Left lung (tissue), 10 donors: Measurements from ENCODE around the gene DBN1. TPM values are rescaled to one million over a fixed set of nuclear protein-coding genes. Genes with fewer than 3 reads are reported as not detected.
A peak's percentile ranks its signal among the peaks of the same experiment; 100 is the strongest.

Experiments used
- ATAC-seq: fragments of 200-7000 bp; cut with Tn5 transposase; one replicate; pipeline ENCODE4 v1.9.1; 2020; ENCODE audit warnings: moderate library complexity
- DNase-seq, 4 donors: peaks; one replicate each; pipeline ENCODE4 v3.0.0-alpha.2; 2013 to 2020
- H3K27ac ChIP-seq, 2 donors: fragments of 200-600 bp; sonication (generic) in 1 of 2; one replicate each; pipeline versions ENCODE4 v1.5.0 to v1.8.0; 2020 to 2021
- H3K27me3 ChIP-seq, 2 donors: fragments of 200-600 bp; sonication (generic) in 1 of 2; one replicate each; pipeline versions ENCODE4 v1.5.0 to v1.8.0; 2020 to 2021
- H3K36me3 ChIP-seq, 2 donors: fragments of 200-600 bp; sonication (generic) in 1 of 2; one replicate each; pipeline versions ENCODE4 v1.5.0 to v1.8.0; 2020 to 2021
- H3K4me1 ChIP-seq, 2 donors: fragments of 200-600 bp; one replicate each; pipeline ENCODE4 v1.8.0; 2021
- H3K4me3 ChIP-seq, 2 donors: fragments of 200-600 bp; sonication (generic) in 1 of 2; one replicate each; pipeline versions ENCODE4 v1.5.0 to v1.8.0; 2020 to 2021; ENCODE audit warnings: mild to moderate bottlenecking in 1 of 2
- H3K9me3 ChIP-seq, 2 donors: fragments of 200-600 bp; sonication (generic) in 1 of 2; one replicate each; pipeline versions ENCODE4 v1.5.0 to v1.8.0; 2020 to 2021
- CTCF ChIP-seq, 2 donors: fragments of 200-600 bp; sonication (generic) in 1 of 2; IDR thresholded peaks; one replicate each; pipeline versions ENCODE4 v1.5.0 to v1.8.0; 2021; ENCODE audit warnings: antibody characterized with exemption in 2 of 2
- intact Hi-C, 2 donors: fragments of 100-400 bp; cut with DNase I; formaldehyde crosslinking; loops; one replicate each; pipeline versions ENCODE4 v1.11.2 to v1.14.2; 2022
- polyA plus RNA-seq, 6 donors: library from polyadenylated mRNA; unstranded; fragments of 120-200 nt; gene quantifications; one replicate each; pipeline ENCODE4 v1.2.1, GENCODE V29; 2013; ENCODE audit not compliant: insufficient read length in 6 of 6
- total RNA-seq, 2 donors: library from RNA; stranded (reverse); fragmentation: NEBNext Ultra II Directional; extraction: Animal tissue kit (Norgen Biotek cat#: 25700); gene quantifications; one replicate each; pipeline ENCODE4 v1.2.1, GENCODE V29; 2021
- donor health status: DM: no; HTN: yes; CAD: no.
- donor health status: DM: no; HTN: no; CAD: no.

Gene DBN1
- total and polyA plus RNA-seq, 8 donors: 43.2 to 207 (median 148) TPM

DNA sequence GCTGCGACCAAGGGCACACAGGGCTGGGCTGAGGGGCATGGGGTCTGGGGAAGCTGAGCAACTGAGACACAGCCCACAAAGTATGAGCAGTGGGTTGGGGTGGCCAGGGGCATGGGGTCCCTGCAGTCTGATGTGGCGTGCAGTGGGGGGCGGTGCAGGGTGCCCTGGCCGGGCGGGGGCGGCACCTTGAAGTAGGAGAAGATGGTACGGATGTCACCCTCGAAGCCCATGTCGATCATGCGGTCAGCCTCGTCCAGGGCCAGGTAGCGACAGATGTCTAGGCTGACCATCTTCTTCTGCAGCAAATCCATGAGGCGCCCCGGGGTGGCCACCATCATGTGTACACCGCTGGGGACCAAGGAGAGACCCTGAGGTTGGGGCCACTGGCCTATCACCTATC is 40.1 kb upstream of the DBN1 start:
- Histone ChIP-seq H3K36me3 (peaks cover 0 to 60% of the 10 kb centered on the region in 2 donors), H3K9me3 (no peaks in the 10 kb centered on the region), H3K27ac (no peak overlapping the region), H3K27me3 (no peaks in the 10 kb centered on the region), H3K4me3 (no peak overlapping the region), H3K4me1 (peaks cover 9 to 51% of the 10 kb centered on the region in 2 donors)
- no peak for TF ChIP-seq CTCF (IDR thresholded peaks at IDR 0.05)
- ATAC-seq (no peak), DNase-seq (no peak)
- intact Hi-C loops: no loop called here

DNA sequence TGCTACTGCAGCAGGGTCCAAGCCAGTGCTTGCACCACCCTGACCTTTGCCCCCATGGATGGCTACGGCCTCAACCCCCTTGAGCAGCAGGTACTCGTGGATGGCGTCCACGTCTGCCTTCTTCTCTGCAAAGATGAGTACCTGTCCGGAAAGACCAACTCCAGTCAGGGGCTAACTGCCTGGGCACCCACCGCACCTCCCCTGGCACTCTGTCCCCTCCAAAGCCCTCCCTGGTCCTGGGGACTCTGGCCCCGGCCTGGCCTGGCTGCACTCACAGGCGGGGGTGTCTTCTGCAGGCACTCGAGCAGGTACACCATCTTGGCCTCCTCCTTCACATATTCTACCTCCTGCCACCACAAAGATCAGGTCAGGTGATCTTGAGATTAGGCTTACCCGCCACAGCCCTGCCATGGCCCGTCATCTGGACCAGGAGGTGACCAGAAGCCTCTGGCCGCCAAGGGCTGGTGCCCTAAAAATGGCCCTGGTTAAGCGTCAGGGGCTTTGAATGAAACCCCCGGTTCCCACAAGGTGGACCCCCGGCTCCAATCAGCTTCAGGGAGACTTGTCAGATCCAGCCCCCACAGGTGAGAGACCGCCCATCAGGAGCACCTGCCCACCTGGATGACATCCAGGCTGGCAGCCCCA is 39.4 kb upstream of the DBN1 start:
- H3K36me3 ChIP-seq: peaks cover 0 to 63% of the 10 kb centered on the region in 2 donors
- intact Hi-C loops: no loop called here
- no peaks in the 10 kb centered on the region for H3K9me3 ChIP-seq

DNA sequence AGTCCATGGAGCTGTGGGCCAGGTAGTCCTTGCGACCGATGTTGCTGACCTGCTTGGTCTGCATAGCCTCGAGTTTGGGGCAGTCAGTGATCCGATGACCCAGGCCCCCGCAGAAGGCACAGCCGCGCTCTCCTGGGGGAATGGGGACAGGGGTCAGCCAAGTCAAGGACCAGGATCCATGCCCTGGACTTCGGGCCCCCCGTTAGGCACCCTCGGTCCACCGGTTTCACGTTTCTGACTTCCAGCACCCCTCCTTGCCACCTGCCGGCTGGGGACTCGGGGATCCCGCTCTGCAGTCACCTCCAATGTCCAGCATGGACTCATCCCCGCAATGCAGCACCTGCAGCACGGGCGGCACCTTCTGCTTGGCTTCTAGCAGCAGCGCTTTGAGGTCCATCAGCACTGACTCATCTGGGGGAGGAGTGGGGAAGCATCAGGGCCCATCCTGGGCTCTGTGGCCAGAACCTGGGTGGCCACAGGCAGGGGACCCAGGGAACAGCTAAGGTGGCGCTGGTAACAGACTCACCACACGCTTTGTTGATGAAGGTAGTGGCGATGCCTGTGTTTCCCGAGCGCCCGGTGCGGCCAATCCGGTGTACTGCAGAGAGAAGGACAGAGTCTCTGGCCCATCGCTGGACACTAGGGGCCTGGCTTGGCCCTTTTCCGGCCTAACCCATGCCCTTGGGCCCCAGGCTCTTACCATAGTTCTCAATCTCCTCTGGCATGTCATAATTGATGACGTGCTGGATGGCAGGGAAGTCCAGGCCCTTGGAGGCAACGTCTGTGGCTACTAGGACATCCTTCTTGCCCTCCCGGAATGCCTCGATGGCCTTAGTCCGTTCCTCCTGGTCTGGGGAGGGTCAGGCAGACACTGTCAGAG is 38.6 kb upstream of the DBN1 start:
- ATAC-seq (no peak), DNase-seq (peak in 1 of 4 donors; percentile 74)
- intact Hi-C loops: no loop called here
- Histone ChIP-seq H3K27ac (peak overlapping the region in 1 of 2 donors; percentile 98), H3K4me1 (peaks cover 9 to 51% of the 10 kb centered on the region in 2 donors), H3K36me3 (peaks cover 0 to 71% of the 10 kb centered on the region in 2 donors), H3K27me3 (no peaks in the 10 kb centered on the region), H3K4me3 (no peak overlapping the region), H3K9me3 (no peaks in the 10 kb centered on the region)
- TF ChIP-seq CTCF (IDR thresholded peaks at IDR 0.05): no peak

More for the DNA sequence above, 39.4 kb upstream of the DBN1 start:
- ATAC-seq (no peak), DNase-seq (no peak)
- H3K27me3 ChIP-seq: no peaks in the 10 kb centered on the region
- peaks cover 9 to 51% of the 10 kb centered on the region in 2 donors for H3K4me1 ChIP-seq
- no peak overlapping the region for H3K27ac ChIP-seq
- TF ChIP-seq CTCF (IDR thresholded peaks at IDR 0.05): no peak
- H3K4me3 ChIP-seq: no peak overlapping the region

GRCh38 chr5:177511181-177511580 is 37.7 kb upstream of the DBN1 start:
- peak overlapping the region; percentile 74 to 98 for H3K27ac ChIP-seq
- no peaks in the 10 kb centered on the region for H3K27me3 ChIP-seq
- no peak for DNase-seq
- H3K36me3 ChIP-seq: peaks cover 0 to 80% of the 10 kb centered on the region in 2 donors
- H3K4me1 ChIP-seq: peaks cover 7 to 57% of the 10 kb centered on the region in 2 donors
- no peak for ATAC-seq
- intact Hi-C loops: no loop called here
- no peak overlapping the region for H3K4me3 ChIP-seq
- no peaks in the 10 kb centered on the region for H3K9me3 ChIP-seq
- no peak for TF ChIP-seq CTCF (IDR thresholded peaks at IDR 0.05)

DNA sequence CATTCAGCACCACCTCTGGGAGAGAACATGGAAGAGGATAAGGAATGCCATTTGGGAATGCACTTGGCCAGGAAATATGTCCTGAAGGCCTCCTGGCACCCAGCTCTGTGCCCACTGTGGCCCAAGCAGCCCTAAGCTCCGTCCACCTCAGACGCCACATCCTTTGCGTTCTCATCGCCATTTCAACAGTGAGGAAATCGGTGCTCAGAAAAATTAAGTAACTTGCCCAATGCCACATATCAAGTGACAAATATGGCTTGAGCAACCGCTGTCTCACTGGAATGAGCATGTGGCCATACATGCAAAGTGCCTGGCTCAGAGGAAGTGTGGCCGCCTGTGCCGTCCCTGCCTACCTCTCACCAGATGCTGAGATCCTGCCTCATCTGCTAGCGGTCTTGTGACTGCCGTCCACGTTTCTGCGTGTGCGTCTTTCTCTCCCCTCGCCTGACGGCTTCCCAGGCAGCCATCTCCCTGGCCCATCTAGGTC is 37.2 kb upstream of the DBN1 start:
- Histone ChIP-seq H3K27me3 (no peaks in the 10 kb centered on the region), H3K9me3 (no peaks in the 10 kb centered on the region), H3K4me1 (peaks cover 1 to 56% of the 10 kb centered on the region in 2 donors), H3K27ac (peak overlapping the region; percentile 74 to 98), H3K36me3 (peaks cover 0 to 83% of the 10 kb centered on the region in 2 donors), H3K4me3 (peak overlapping the region in 1 of 2 donors; percentile 75)
- ATAC-seq (peak; percentile 55), DNase-seq (peak in 2 of 4 donors; percentile 76 to 91)
- intact Hi-C loops: no loop called here
- TF ChIP-seq CTCF (IDR thresholded peaks at IDR 0.05): no peak
